Gastrocnemius medialis (tissue), 4 donors: Measurements from ENCODE around the gene MAD1L1.

Experiments
- POLR2A ChIP-seq, 2 donors: fragments of 450-650 bp; IDR thresholded peaks; one replicate each; pipeline ENCODE4 v1.6.1; 2017; ENCODE audit warnings: antibody characterized with exemption in 2 of 2, mild to moderate bottlenecking in 2 of 2, moderate library complexity in 2 of 2
- TF ChIP-seq, protein P1 (sequence below), 5 experiments: fragments of 450-650 bp in 3 of 5; fragments of 200-600 bp in 2 of 5; sonication (generic) in 2 of 5; IDR thresholded peaks in 4 of 5; conservative IDR thresholded peaks in 1 of 5; 1 replicate in 4 of 5; 2 replicates in 1 of 5; pipeline ENCODE4 v1.5.1; 2016 to 2019; ENCODE audit warnings: antibody characterized with exemption in 5 of 5, mild to moderate bottlenecking in 3 of 5, moderate library complexity in 3 of 5

DNA sequence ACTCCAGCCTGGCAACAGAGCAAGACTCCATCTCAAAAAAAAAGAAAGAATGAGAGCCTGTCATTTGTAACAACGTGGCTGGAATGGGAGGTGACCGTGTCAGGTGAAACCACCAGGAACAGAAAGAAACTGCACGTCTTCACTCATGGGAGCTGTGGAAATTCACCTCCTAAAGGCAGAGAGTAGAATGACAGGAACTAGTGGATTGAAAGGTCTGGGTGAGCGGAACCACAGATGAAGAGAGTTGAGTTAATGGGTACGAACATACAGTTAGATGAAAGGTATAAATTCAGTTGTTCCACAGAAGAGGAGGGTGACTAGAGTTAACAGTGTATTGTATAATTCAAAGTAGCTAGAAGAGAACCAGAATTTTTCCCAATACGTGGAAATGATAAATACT, 78.6 kb downstream of the MAD1L1 start:
- TF ChIP-seq POLR2A (IDR thresholded peaks at IDR 0.05): no peak
- TF ChIP-seq, protein P1, sequence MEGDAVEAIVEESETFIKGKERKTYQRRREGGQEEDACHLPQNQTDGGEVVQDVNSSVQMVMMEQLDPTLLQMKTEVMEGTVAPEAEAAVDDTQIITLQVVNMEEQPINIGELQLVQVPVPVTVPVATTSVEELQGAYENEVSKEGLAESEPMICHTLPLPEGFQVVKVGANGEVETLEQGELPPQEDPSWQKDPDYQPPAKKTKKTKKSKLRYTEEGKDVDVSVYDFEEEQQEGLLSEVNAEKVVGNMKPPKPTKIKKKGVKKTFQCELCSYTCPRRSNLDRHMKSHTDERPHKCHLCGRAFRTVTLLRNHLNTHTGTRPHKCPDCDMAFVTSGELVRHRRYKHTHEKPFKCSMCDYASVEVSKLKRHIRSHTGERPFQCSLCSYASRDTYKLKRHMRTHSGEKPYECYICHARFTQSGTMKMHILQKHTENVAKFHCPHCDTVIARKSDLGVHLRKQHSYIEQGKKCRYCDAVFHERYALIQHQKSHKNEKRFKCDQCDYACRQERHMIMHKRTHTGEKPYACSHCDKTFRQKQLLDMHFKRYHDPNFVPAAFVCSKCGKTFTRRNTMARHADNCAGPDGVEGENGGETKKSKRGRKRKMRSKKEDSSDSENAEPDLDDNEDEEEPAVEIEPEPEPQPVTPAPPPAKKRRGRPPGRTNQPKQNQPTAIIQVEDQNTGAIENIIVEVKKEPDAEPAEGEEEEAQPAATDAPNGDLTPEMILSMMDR (IDR thresholded peaks at IDR 0.05 in 4 of 5, conservative IDR thresholded peaks at IDR 0.05 in 1 of 5): no peak
